ENCODE results near the gene CDADC1.
A peak's percentile ranks its signal among the peaks of the same experiment; 100 is the strongest.

CDADC1 gene

DNA sequence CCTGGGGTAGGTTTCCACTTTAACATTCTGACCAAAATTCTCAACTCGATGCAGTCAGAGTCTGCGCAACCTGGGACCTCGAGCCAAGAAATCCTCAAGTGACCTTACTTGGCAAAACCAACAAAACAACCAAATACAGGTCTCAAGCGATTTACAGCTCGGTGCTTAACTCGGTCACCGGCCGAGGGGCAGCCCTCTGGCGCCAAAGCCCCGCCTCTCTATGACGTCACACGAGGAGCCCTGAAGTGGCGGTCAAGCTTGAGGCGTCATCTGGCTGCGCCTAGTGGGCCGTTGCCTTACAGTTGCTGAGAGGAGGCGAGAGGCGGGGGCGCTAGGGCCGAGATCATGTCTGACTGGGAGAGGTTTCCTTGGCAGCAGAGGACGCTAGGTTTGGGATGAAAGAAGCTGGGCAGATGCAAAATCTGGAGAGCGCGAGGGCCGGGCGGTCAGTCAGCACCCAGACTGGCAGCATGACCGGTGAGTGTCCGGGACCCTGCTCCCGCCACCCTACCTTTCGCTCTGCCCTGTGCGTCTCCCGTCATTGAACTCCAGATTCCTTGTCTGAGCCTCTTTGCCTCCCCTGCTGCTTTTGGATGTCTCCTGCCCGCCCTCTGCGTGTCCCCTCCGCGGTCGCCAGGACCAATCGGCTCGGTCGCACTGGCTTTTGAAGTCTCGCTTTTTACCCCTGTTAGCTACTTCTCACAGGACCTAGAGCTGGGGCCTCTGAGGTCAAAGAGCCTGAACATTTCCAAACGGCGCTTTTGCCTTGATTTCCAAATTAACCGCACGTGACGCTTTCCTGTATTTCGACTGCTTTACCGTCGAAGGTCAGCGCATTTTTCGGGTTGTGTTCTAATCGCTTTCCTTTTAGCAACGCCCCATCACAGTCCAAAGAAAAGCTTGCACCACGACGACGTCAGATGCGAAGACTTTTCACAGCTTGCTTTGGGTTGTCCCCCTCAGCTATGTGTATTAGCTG is at the start of gene CDADC1:
Gene CDADC1 (plus strand): TSS at position 283 of the 979 bp plus-strand sequence. CDS start 113 bp downstream, at position 396.
- DNase-seq (ENCODE audit: low spot score): peak; percentile 98

DNA sequence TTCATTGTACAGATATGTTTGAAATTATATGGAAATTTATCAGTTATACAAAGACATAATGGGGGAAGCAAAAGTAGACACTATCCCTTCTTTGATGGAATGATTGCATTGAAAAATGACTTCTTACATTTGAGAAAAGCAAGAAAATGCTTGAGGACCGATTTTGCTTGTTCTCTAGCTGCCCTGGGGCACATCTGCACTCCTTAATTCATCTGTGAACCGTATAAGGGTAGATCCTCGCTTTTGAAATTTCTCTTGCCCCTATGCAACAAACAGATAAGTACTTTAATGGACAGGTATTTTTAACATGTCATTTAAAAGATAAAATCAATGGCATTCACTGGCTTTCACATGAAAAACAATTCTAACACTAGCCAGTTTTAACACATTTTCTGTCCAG is 41.1 kb upstream of the CDADC1 start:
- no peak for DNase-seq (ENCODE audit: low spot score)

DNA sequence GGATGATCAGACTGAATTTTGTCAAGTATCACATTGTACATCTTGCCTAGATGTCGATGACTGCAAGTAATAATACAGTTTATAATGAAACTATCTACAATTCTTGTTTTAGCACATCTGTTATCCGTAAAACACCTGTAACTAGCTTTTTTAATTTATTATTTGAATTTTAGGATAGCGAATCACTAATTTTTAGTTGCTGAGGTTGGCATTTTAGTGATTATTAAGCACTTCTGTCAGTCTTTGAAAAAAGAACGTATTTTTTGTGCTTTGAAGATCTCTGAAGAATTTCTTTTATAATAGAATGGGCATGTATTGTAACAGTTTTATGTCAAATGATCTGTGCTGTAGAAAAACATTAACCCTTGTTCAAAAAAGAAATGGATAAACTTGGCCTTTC is 39.1 kb upstream of the CDADC1 start:
- no peak for DNase-seq (ENCODE audit: low spot score)

DNA sequence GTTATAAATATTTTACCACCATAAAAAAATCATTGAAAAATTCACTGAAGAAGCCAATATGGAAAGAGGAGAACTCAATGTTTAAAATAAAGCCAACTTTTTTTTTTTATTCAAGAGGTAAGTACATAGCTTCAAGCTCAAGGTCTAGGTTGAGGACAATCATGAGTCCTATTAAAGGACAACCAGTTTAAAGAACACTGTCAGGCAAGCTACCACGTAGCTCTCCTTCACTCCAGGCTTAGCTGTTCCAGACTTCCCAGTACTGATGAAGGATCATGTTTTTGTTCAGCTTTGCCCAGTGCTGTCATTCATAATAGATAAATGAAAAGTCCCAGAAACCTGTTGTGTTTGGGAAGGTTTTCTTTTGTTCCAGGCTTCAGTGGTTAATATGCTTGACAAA is 37.6 kb upstream of the CDADC1 start:
- DNase-seq (ENCODE audit: low spot score): no peak

DNA sequence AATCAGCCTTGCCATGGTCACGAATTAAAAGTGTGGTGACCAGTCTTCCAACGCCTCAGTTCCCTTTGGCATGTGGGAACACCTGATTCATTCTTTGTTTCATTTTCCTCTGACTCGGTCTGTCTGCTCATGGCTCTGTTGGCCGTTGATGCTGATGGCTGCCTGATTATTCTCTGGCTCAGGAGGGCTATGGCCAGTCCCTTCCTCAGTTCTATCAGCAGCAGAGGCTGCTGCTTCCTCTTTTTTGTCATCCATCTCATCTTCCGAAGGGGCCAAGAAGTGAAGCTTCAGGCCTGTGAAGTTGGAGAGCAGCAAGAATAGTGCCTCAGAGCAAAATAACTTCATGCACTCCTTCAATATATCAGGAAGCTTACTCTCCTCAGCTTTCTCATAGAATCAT is 37.1 kb upstream of the CDADC1 start:
- DNase-seq (ENCODE audit: low spot score): no peak

DNA sequence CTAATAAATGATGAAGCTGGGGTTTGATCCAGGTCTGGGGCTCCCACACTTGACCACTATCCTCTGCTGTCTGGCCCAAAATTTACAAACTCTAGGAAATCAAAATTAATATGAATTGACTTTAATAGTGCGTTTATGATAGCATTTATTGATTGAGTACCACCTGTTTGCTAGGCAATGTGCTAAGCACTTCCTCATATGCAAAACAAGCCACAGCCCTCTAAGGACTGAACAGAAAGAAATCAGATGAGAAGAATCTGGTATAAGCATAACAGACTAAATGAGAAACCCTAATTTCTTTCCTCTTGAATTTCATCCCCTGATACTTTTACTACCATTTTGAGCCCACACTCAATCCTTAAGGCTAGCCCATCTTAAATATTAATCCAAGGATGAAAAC is 34.2 kb upstream of the CDADC1 start:
- no peak for DNase-seq (ENCODE audit: low spot score)

DNA sequence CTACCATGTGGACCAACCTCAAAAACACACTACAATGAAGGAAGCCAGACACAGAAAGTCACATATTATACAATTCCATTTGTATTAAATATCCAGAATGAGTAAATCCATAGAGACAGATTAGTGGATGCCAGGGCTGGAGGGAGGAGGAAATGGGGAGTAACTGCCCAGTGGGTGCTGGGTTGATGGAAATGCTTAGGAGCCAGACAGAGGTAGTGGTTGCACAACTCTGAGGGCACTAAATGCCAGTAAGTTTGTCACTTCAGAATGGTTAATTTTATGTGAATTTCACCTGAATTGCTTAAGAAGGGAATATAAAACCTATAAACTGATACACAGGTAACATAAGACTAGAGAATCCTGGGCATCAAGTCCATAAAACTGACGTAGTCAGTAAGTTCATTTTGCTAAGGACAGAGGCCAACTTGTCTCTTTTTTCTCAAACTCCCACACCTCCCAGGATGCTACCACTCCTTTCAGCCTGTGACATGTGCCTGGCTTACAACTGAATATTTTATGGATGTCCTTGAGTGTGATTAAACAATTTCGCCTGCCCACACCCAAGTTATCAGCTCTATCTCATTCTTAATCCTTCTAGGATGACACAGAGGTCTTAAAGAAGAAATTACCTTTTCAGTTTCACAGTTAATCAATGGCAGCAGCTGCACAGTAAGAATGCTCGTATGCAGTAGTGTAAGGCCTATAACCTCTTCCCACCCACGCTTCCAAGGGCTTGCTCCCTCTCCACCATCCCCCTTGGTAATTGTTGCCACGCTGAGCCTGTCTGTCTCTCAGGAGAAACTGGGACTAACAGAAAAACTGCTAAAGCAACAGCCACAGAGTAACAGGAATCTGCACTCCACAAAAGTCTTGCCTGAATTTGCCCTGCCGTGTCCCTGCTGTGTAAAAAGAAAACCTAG is 33.5 kb upstream of the CDADC1 start:
- no peak for DNase-seq (ENCODE audit: low spot score)

DNA sequence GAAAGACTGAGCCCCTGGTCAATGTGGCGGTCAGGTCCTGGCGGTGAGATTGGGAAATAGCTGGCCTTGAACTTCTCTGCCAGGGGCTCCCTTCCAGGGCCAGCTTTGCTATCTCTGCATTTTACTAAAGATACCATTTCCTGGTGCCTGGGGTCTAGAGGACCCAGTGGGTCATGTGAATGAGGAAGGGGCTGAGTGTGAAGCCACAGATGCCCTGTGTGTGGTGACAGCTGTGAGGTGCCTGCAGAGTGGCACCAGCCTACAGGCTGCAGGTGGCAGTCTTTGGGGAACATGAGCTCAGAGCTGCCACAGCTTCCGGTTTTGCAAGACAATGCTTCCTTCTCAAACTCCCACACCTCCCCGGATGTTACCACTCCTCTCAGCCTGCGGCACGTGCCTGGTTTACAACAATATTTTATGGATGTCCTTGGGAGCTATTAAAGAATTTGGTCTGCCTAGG is 32.8 kb upstream of the CDADC1 start:
- DNase-seq (ENCODE audit: low spot score): no peak

DNA sequence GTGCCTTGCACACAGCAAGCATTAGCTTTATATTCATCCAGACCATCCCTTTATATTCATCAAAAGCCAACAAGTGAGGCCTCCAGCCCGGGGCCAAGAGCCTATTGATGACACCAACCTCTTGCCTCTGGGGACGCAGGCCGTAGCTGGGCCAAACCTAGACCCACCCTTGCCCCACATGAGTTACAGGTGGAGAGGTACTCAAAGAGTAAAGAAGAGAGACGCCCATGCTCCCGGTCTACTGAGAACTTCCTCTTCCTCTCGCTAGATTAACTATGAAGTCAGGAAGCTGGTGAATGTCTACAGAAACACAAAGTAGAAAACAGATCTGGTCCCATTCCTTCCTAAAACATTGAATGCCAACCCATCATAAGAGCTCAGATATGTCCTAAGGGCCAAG is 31.4 kb upstream of the CDADC1 start:
- DNase-seq (ENCODE audit: low spot score): no peak

DNA sequence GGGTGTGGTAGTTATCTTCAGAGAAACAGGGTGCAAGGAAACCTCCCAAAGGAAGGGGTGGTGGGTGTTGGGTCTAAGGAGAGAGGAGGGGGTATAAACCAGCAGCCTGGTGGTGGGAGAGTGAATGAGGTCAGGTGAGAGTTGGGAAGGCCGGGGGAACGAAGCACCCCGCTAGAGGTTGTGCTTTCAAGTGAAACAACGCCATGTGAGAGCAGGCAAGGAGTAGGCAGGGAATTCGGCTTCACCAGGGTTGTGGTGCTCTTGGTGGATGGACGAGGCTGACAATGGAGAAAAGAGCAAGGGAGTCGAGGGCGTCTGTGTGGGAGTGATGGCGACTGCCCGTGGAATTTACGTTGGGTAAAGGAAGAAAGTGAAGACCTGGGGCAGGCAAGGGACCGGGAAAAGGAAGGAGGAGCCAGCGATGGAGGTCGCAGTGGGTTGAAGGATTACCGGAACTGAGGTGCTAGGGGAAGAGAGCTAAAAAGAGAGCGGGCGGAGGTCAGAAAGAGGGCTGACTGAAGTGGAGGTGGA is 29.7 kb upstream of the CDADC1 start:
- no peak for DNase-seq (ENCODE audit: low spot score)

DNA sequence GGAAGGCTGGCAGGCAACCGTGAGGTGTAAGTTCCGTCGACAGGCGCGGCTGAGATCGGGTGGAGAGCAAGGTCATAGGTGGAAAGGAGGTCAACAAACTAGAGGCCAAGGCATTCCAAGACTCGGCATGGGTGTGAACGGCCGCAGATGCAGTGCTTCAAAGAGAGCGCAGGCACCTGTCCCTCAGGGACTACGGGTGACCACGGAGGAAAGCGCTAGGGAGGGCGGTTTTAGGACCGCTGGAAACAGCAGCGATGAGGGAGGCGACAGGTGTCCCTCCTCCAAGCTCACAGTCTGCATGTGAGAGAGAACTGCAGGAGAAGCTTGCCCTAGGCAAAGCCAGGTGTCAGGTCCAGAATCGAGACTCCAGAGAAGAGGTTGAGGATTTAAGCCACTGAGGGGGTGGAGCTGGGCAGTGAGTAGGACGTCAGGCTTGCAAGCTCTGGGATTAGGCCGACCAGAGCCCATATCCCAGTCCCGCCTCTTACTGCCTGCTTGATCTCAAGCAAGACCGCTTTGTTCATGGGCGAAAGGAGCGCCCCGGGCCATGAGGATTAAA is 29.2 kb upstream of the CDADC1 start:
- DNase-seq (ENCODE audit: low spot score): no peak

DNA sequence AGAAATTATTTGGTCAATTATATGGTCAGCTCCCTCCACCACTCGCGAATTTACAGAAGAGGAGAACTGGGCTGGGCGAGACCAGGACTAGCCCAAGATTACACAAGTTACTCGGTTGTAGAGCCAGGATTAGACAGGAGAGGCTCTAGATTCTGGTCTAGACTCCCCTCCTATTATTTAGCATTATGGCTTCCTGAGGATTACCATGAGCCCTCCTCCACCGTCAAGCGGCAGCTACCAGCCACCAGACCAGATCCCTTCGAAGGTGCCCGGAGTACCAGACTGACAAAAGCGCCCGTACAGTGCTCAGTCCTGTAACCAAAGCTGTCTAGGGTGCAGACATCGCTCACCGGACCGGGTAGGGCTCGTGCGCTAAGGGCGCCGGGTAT is 28.1 kb upstream of the CDADC1 start:
- DNase-seq (ENCODE audit: low spot score): no peak

DNA sequence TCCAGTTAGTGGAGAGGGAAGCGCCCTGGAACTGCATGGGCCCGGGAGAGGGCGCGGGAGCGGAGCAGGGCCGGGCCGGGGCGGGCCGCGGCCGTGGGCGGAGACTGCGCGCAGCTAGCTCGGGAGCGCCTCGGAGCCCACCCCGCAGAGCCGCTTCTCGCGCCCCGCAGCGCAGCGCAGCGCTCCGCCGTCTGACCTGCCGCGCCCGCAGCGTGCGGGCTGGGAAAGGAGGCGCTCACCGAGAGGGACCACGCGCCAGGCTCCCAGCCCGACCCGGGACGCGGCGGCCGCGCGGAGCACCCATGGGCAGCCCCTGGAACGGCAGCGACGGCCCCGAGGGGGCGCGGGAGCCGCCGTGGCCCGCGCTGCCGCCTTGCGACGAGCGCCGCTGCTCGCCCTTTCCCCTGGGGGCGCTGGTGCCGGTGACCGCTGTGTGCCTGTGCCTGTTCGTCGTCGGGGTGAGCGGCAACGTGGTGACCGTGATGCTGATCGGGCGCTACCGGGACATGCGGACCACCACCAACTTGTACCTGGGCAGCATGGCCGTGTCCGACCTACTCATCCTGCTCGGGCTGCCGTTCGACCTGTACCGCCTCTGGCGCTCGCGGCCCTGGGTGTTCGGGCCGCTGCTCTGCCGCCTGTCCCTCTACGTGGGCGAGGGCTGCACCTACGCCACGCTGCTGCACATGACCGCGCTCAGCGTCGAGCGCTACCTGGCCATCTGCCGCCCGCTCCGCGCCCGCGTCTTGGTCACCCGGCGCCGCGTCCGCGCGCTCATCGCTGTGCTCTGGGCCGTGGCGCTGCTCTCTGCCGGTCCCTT is 27.5 kb upstream of the CDADC1 start, which contains the start of gene MLNR:
Gene MLNR (plus strand): TSS at position 303 of the 820 bp plus-strand sequence. CDS start 0 bp downstream, at position 303.
- peak; percentile 68 for DNase-seq (ENCODE audit: low spot score)

DNA sequence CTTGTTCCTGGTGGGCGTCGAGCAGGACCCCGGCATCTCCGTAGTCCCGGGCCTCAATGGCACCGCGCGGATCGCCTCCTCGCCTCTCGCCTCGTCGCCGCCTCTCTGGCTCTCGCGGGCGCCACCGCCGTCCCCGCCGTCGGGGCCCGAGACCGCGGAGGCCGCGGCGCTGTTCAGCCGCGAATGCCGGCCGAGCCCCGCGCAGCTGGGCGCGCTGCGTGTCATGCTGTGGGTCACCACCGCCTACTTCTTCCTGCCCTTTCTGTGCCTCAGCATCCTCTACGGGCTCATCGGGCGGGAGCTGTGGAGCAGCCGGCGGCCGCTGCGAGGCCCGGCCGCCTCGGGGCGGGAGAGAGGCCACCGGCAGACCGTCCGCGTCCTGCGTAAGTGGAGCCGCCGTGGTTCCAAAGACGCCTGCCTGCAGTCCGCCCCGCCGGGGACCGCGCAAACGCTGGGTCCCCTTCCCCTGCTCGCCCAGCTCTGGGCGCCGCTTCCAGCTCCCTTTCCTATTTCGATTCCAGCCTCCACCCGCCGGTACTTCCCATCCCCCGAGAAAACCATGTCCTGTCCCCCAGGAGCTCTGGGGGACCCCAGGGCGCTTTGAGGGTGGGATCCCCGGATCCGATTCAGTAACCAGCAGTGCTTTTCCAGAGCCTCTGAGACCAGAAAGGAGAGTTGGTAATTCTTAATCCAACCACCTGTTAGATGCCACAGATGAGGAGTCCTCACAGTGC is 26.7 kb upstream of the CDADC1 start:
- DNase-seq (ENCODE audit: low spot score): peak; percentile 53

DNA sequence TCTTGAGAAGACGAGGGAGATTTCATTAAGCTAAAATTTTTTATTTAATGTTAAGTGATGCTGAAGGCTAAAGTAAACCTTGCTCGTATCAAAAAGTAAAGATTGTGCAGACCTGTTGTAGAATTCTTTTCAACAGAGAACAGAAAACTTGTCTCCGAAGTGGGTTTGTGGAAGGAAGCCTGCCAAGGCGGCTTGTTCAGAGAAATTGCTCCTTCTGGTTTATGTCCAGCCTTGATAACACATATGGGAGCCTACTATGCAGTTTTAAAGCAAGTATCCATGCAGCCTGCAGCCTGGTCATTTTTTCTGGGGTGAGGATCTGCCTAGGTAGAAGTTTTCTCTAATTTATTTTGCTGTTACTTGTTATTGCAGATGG is 26.1 kb upstream of the CDADC1 start:
- no peak for DNase-seq (ENCODE audit: low spot score)

DNA sequence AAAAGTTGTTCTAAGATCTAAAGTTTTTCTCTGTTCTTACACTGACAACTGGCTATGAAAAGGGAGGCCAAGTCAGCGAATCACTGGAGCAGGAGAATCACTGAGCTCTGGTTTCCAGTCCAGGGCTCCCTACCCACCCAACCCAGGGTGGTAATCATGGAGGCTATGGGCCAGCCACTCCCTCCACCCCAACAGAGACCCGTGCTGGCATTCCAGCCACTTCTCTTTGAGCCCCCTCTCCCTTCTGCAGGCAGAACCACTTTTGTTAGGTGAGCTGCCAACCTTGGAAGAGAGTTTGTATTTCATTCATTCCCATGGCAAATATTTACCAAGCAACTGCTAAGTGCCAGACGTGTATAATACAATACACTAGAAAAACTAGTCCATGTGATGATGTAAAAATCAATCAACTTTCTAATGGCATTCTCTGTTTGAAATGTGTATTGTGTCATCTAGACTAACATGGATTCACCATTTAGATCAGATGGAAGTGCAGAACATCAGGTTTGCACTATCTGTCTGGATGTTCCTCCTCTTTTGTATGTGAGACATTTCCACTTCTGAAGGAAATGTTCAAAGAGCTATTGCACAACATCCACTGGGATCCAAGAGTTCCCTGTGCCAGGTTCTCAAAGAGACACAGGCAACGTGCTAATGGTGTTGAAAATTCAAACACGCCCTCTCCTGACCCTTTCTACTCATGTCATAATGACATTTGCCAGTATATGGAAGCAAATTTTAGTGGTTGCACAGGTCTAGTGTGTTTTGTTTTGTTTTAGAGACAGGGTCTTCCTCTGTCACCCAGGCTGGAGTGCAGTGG is 22.3 kb upstream of the CDADC1 start:
- DNase-seq (ENCODE audit: low spot score): no peak

DNA sequence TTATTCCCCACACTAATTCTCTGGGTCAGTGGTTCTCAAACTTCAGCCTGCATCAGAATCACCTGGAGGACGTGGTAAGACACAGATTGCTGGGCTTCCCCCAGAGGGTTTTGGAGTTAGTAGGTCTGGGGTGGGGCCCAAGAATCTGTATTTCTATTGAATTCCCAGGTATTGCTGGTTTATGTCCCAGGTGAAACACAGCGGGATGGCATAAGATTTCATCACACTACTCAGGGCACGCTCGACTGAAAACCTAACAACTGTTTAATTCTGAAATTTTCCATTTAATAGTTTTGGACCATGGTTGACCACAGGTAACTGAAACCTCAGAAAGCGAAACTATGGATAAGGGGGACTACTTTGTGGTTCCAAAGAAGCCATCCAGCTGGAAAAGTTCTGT is 21.1 kb upstream of the CDADC1 start:
- no peak for DNase-seq (ENCODE audit: low spot score)

DNA sequence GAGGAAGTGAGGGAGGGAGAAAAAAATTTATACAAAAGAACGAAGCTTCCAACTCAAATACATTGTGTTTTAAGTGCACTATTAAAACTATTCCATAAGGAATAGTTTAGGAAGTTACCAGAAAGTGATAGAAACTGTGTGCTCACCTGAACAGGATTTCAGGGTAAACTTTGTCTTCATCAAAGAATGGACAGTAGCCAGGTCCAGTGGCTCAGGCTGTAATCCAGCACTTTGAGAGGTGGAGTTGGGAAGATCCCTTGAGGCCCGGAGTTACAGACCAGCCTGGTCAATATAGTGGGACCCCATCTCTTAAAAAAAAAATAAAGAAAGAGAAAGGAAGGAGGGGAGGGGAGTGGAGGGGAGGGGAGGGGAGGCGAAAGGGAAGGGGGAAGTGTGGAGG is 13.0 kb upstream of the CDADC1 start:
- DNase-seq (ENCODE audit: low spot score): no peak

DNA sequence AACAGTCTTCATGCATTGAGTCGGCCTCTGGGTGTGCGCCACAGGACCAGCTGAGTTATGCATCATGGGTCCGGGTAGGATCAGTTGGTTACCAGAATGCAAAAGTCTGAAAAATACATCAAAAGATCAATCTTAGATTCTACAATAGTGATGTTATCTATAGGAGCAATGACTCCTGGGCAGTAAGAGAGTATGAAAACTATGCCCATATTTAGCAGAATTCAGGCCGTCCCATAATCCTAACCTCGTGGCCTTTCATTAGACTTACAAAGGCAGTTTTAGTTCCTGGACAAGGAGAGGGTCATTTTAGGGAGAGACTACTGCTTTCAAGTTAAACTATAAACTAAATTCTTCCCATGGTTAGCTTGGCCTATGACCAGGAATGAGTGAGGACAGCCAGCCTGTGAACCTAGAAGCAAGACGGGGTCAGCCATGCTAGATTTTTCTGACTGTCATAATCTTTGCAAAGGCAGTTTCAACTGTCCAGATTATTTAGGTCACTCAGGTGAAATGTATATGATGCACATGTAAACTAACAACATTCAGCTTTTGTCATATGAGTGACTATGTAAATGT is 11.8 kb upstream of the CDADC1 start:
- DNase-seq (ENCODE audit: low spot score): no peak

Data from AG20443 (cell line).